HS-27A (cell line): Measurements from ENCODE around the gene ACSL6.
"Not testable (repeated sequence)": the region's sequence is repeated elsewhere in the genome, so short reads cannot be mapped to it uniquely, and the experiment has no call there.

Source experiments
- DNase-seq: peaks from one replicate; pipeline ENCODE4 v3.0.0-alpha.2; 2012; ENCODE audit warnings: low read depth, missing footprints

ACSL6 gene

DNA sequence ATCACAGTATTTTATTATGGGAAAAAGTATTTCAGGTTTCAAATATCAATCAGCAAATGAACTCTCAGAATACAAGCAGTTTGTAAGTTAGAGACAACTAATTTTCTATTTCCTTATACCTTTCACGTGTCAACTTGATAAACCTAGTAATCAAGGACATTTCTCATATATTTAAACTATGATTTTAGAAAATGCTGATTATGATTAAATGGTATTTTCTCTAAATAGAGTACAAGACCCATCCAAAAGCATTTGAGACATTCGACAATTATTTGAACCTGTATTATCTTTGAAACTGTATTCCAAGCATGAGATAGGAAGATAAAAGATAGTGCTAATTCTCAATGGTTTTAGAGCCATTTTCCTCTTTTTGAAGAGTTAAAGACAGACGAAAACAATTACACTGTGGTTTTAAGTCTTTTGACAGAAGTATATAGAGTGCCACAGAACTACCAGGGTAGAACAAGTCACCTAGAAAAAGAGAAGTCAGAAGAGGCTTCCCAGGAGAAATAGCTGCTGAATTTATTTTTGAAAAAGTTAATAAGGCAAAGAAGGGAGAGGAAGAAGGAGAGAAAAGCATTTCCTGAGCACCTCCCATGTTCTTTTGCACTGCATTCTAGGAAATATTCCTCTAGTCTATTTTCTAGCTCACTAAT is 71.6 kb downstream of the ACSL6 start:
- DNase-seq = no peak

DNA sequence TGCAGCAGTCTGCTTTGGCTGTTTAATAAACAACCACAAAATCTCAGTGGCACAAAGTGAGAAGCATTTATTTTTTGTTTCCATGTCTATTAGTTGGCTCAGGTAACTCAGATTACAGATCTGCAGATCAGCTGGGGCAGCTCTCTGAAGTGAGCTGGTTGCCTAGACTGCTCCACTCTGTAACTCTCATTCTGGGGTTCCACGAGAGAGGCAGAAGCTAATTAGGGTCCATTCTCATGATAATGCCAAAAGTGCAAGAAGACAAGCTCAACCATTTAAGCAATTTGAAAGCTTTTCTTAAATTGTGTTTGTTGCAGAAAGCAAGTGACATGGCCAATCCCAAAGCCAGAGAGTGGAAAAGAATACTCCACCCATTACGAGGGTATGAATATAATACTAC is 79.2 kb downstream of the ACSL6 start:
- no peak for DNase-seq

DNA sequence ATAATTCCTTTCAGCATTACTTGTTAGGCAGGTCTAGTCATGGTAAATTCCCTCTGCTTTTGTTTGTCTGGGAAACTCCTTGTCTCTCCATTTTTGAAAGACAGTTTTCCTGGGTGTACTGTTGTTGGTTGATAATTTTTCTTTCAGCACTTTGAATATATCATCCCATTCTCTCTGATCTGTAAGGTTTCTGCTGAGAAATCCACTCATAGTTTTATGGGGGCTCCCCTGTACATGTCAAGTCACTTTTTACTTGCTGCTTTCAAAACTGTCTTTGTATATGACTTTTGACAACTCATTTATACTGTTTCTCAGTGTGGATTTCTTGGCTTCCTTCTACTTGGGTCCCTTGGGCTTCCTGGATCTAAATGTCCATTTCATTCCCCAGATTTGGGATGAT is 82.5 kb downstream of the ACSL6 start:
- no peak for DNase-seq

DNA sequence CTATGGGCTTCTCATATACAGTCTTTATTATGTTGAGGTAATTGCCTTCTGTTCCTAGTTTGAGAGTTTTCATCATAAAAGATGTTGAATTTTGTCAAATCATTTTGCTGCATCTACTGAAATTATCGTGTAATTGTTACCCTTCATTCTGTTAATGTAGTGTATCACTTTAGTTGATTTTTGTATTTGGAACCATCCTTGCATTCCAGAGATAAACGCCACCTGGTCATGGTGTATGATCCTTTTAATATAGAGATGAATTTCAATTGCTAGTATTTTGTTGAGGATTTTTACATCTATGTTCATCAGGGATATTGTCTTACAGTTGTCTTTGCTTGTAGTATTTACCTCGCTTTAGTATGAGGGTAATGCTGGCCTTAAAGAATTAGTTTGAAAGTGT is 85.3 kb downstream of the ACSL6 start:
- DNase-seq = no peak

DNA sequence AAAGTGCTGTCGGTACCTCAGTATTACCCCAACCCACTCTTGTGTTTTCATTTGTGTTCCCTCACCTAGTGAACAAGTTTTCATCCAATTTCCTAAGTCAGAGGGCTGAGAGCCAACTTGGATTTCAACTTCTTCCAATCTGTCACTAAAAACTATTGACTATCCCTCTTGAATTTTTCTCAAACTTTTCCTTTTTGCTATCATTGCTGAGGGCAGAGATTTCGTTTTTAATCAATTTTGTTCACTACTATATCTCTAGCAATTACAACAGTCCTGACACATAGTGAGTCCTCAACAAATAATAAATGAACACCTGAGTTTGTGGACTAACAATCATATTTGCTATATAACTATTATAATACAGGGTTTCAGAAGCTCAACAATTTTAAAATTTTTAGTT is 95.0 kb downstream of the ACSL6 start:
- DNase-seq = no peak

DNA sequence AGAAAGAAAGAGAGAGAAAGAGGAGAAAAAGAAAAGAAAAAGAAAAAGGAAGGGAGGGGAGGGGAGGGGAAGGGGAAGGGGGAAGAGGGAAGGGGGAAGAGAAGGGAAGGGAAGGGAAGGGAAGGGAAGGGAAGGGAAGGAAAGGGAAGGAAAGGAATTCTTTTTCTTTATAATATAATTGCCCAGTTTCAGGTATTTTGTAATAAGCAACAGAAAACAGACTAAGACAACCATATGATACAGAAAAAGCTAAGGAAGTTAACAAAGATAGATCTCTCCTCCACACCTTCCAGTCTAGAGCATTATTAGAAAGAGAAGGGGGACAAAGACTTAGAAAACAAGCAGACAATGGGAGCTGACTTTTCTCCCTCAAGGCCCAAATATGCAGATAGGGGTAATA is 97.0 kb downstream of the ACSL6 start:
- DNase-seq = no peak

DNA sequence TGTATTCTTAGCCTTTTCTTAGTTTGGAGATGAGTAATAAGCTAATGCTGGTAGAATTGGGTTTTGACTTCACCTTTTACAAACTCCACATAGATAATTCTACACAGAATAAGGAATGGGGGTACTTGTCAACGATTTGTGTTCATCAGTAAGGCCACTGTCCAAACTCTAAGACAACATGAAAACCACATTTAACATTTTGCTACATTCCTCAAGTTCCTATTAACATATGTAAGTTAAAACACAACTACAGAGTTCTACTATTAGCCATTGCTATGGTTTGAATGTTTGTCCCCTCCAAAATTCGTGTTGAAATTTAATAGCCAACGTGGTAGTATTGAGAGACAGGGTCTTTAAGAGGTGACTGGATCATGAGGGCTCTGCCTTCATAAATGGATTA is 97.9 kb downstream of the ACSL6 start:
- no peak for DNase-seq

DNA sequence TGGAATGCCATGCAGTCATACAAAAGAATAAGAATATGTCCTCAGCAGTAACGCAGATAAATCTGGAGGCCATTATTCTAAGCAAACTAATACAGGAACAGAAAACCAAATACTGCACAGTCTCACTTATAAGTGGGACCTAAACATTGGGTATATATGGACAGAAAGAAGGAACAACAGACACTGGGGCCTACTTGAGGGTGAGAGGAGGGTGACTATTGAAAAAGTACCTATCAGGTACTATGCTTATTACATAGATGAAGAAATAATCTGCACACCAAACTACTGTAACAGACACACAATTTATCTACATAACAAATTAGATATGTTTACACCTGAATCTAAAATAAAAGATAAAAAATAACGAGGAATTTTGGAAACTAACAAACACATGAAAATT is 104.8 kb downstream of the ACSL6 start:
- no peak for DNase-seq

DNA sequence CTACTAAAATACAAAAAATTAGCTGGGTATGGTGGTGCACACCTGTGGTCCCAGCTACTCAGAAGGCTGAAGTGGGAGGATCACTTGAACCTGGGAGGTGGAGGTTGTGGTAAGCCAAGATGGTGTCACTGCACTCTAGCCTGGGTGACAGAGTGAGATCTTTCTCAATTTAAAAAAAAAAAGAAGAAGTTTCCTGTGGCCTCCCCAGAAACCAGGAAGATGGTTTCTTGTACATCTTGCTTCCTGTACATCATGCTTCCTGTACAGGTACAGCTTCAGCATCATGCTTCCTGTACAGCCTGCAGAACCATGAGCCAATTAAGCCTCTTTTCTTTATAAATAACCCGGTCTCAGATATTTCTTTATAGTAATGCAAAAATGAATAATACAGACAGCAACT is 109.2 kb downstream of the ACSL6 start:
- not testable (repeated sequence) for DNase-seq
